H9 (cell line): ENCODE measurements around the gene MCCC1. TPM values are rescaled to one million over a fixed set of nuclear protein-coding genes. Genes with fewer than 3 reads are reported as not detected.
A peak's percentile ranks its signal among the peaks of the same experiment; 100 is the strongest.

Experiments used
- DNase-seq: peaks from one replicate; pipeline ENCODE4 v3.0.0-alpha.2; 2017
- H2AFZ ChIP-seq: one replicate; pipeline ENCODE4 v1.6.1; 2013; ENCODE audit warnings: mild to moderate bottlenecking, low read length, control low read depth, moderate library complexity
- H2AK5ac ChIP-seq: 2 replicates; pipeline ENCODE4 v1.6.1; 2013; ENCODE audit warnings: low read length, control low read depth, mixed read lengths; ENCODE audit not compliant: insufficient read length
- H2BK120ac ChIP-seq: one replicate; pipeline ENCODE4 v1.6.1; 2013; ENCODE audit warnings: low read depth, mild to moderate bottlenecking, low read length, control low read depth, inconsistent platforms; ENCODE audit not compliant: poor library complexity, severe bottlenecking
- H2BK12ac ChIP-seq: 2 replicates; pipeline ENCODE4 v1.6.1; 2013; ENCODE audit warnings: low read length, control low read depth, mixed read lengths, low read depth; ENCODE audit not compliant: insufficient read length
- H2BK15ac ChIP-seq: 2 replicates; pipeline ENCODE4 v1.6.1; 2013; ENCODE audit warnings: low read depth, low read length, control low read depth
- H2BK20ac ChIP-seq: one replicate; pipeline ENCODE4 v1.6.1; 2013; ENCODE audit warnings: low read depth, mild to moderate bottlenecking, low read length, control low read depth, inconsistent platforms; ENCODE audit not compliant: poor library complexity, severe bottlenecking
- H2BK5ac ChIP-seq: 2 replicates; pipeline ENCODE4 v1.6.1; 2013; ENCODE audit warnings: low read length, control low read depth, mixed read lengths; ENCODE audit not compliant: insufficient read length
- H3K14ac ChIP-seq: 2 replicates; pipeline ENCODE4 v1.6.1; 2013; ENCODE audit warnings: low read length, control low read depth; ENCODE audit not compliant: insufficient read depth
- H3K18ac ChIP-seq: 2 replicates; pipeline ENCODE4 v1.6.1; 2013; ENCODE audit warnings: low read depth, mild to moderate bottlenecking, mixed read lengths, low read length, control low read depth; ENCODE audit not compliant: insufficient read length
- H3K23ac ChIP-seq: 2 replicates; pipeline ENCODE4 v1.6.1; 2013; ENCODE audit warnings: low read length, control low read depth, mixed read lengths, low read depth; ENCODE audit not compliant: insufficient read length
- H3K23me2 ChIP-seq: 2 replicates; pipeline ENCODE4 v1.6.1; 2013; ENCODE audit warnings: low read depth, mild to moderate bottlenecking, mixed read lengths, low read length, control low read depth; ENCODE audit not compliant: insufficient read length, poor library complexity, severe bottlenecking
- H3K27ac ChIP-seq: 2 replicates; pipeline ENCODE4 v1.5.1; 2013; ENCODE audit warnings: low read length, control low read depth, mixed read lengths, low read depth; ENCODE audit not compliant: insufficient read length
- H3K27me3 ChIP-seq: 2 replicates; pipeline ENCODE4 v1.6.1; 2013; ENCODE audit warnings: low read length, control low read depth, inconsistent platforms; ENCODE audit not compliant: insufficient read depth
- H3K4ac ChIP-seq: 2 replicates; pipeline ENCODE4 v1.6.1; 2013; ENCODE audit warnings: low read depth, mild to moderate bottlenecking, control low read depth, inconsistent platforms, low read length, moderate library complexity
- H3K4me1 ChIP-seq: 2 replicates; pipeline ENCODE4 v1.6.1; 2013; ENCODE audit warnings: low read length, control low read depth, inconsistent platforms; ENCODE audit not compliant: insufficient read depth
- H3K4me2 ChIP-seq: 2 replicates; pipeline ENCODE4 v1.6.1; 2013; ENCODE audit warnings: low read length, control low read depth, mixed read lengths; ENCODE audit not compliant: insufficient read length, insufficient read depth
- H3K56ac ChIP-seq: 2 replicates; pipeline ENCODE4 v1.6.1; 2013; ENCODE audit warnings: low read depth, mild to moderate bottlenecking, mixed read lengths, low read length, control low read depth; ENCODE audit not compliant: insufficient read length
- H3K79me1 ChIP-seq: 2 replicates; pipeline ENCODE4 v1.6.1; 2013; ENCODE audit warnings: low read depth, mild to moderate bottlenecking, moderate library complexity, low read length, control low read depth, inconsistent platforms; ENCODE audit not compliant: insufficient read depth, poor library complexity, severe bottlenecking
- H3K79me2 ChIP-seq: 2 replicates; pipeline ENCODE4 v1.6.1; 2013; ENCODE audit warnings: low read length, control low read depth, inconsistent platforms; ENCODE audit not compliant: insufficient read depth
- H3K9ac ChIP-seq: 2 replicates; pipeline ENCODE4 v1.6.1; 2013; ENCODE audit warnings: low read length, control low read depth, mixed read lengths; ENCODE audit not compliant: insufficient read length; ENCODE audit errors: extremely low read depth
- H3K9me3 ChIP-seq: one replicate; pipeline ENCODE4 v1.6.1; 2013; ENCODE audit warnings: low read depth, low read length, inconsistent platforms; ENCODE audit not compliant: control insufficient read depth
- H3T11ph ChIP-seq: one replicate; pipeline ENCODE4 v1.6.1; 2013; ENCODE audit warnings: mild to moderate bottlenecking, low read length, control low read depth, inconsistent platforms
- H4K20me1 ChIP-seq: one replicate; pipeline ENCODE4 v1.6.1; 2013; ENCODE audit not compliant: control insufficient read depth, insufficient read length, insufficient read depth
- H4K5ac ChIP-seq: 2 replicates; pipeline ENCODE4 v1.6.1; 2013; ENCODE audit warnings: low read depth, mild to moderate bottlenecking, mixed read lengths, low read length, control low read depth; ENCODE audit not compliant: insufficient read length
- H4K8ac ChIP-seq: replicated peaks from 2 replicates; pipeline ENCODE4 v1.6.1; 2013; ENCODE audit warnings: low read length, control low read depth, mixed read lengths, low read depth; ENCODE audit not compliant: insufficient read length
- H4K91ac ChIP-seq: 2 replicates; pipeline ENCODE4 v1.6.1; 2013; ENCODE audit warnings: low read depth, mild to moderate bottlenecking, moderate library complexity, mixed read lengths, low read length, control low read depth; ENCODE audit not compliant: insufficient read length
- H3K27ac Mint-ChIP-seq, 3 experiments: 2 replicates in 2 of 3; 3 replicates in 1 of 3; pipeline ENCODE4 v1.8.0; 2020 to 2021; ENCODE audit warnings: mixed read lengths in 3 of 3, mild to moderate bottlenecking in 1 of 3, moderate library complexity in 1 of 3
- H3K27me3 Mint-ChIP-seq: 2 replicates; pipeline ENCODE4 v1.8.0; 2021; ENCODE audit warnings: low read depth, mild to moderate bottlenecking, moderate library complexity, mixed read lengths
- H3K36me3 Mint-ChIP-seq, 3 experiments: 2 replicates in 2 of 3; 3 replicates in 1 of 3; pipeline ENCODE4 v1.8.0; 2020 to 2021; ENCODE audit warnings: low read depth in 3 of 3, mixed read lengths in 3 of 3; ENCODE audit not compliant: insufficient read depth in 1 of 3
- H3K4me1 Mint-ChIP-seq, 2 experiments: 2 replicates each; pipeline ENCODE4 v1.8.0; 2020; ENCODE audit warnings: mixed read lengths in 2 of 2
- H3K4me3 Mint-ChIP-seq, 2 experiments: 2 replicates in 1 of 2; 3 replicates in 1 of 2; pipeline ENCODE4 v1.8.0; 2020 to 2021; ENCODE audit warnings: mild to moderate bottlenecking in 2 of 2, mixed read lengths in 2 of 2, moderate library complexity in 1 of 2
- H3K9me3 Mint-ChIP-seq, 2 experiments: 2 replicates in 1 of 2; 3 replicates in 1 of 2; pipeline ENCODE4 v1.8.0; 2020; ENCODE audit warnings: mild to moderate bottlenecking in 2 of 2, mixed read lengths in 2 of 2, moderate library complexity in 1 of 2
- WGBS: extraction: QIAGEN DNeasy Blood & Tissue Kit; methylation state at CpG from one replicate; pipeline ENCODE4 v1.1.7; 2013; ENCODE audit warnings: missing lambda C conversion rate, low lambda C conversion rate, mixed read lengths; ENCODE audit not compliant: insufficient read length; ENCODE audit errors: extremely low coverage; 5-methylcytosine and 5-hydroxymethylcytosine counted together
- total RNA-seq: library from RNA; stranded (reverse); gene quantifications from 2 replicates; pipeline ENCODE4 v1.2.1, GENCODE V29; 2021
- TF ChIP-seq, protein P1 (sequence below): fragments of 200-600 bp; sonication (generic); conservative IDR thresholded peaks from 3 replicates; pipeline ENCODE4 v1.8.0; 2021; ENCODE audit warnings: antibody characterized with exemption, mild to moderate bottlenecking

MCCC1 gene
- total RNA-seq, 1 experiment from 2014 or later: 18.3 TPM

DNA sequence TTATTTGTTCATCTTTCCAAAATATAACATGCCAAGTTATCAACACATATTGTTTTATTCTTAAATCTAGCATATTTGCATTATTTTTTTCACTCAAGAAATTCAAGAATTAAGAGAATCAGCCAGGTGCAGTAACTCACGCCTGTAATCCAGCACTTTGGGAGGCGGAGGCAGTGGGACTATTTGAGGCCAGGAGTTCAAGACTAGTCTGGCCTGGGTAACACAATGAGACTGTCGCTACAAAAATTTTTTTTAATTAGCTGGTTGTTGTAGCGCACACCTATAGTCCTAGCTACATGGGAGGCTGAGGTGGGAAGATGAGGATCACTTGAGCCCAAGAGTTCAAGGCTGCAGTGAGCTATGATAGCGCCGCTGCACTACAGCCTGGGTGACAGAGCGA lies 129.4 kb downstream of the MCCC1 start:
- peaks cover 20% of the 10 kb centered on the region for H3K79me2 ChIP-seq
- no peak overlapping the region for H2BK20ac ChIP-seq
- H3K4me2 ChIP-seq: no peak overlapping the region
- H3K4me1 Mint-ChIP-seq: peaks cover 29 to 34% of the 10 kb centered on the region in 2 experiments
- no peak overlapping the region for H2BK120ac ChIP-seq
- H3K56ac ChIP-seq: no peak overlapping the region
- H3K79me1 ChIP-seq: peaks cover 5% of the 10 kb centered on the region
- H3T11ph ChIP-seq: no peak overlapping the region
- no peak overlapping the region for H3K14ac ChIP-seq
- no peaks in the 10 kb centered on the region for H3K23me2 ChIP-seq
- H2AFZ ChIP-seq: no peak overlapping the region
- no CpG with 5 or more reads among the region's 7 CpGs for WGBS
- no peak overlapping the region for H4K91ac ChIP-seq
- TF ChIP-seq, protein P1, sequence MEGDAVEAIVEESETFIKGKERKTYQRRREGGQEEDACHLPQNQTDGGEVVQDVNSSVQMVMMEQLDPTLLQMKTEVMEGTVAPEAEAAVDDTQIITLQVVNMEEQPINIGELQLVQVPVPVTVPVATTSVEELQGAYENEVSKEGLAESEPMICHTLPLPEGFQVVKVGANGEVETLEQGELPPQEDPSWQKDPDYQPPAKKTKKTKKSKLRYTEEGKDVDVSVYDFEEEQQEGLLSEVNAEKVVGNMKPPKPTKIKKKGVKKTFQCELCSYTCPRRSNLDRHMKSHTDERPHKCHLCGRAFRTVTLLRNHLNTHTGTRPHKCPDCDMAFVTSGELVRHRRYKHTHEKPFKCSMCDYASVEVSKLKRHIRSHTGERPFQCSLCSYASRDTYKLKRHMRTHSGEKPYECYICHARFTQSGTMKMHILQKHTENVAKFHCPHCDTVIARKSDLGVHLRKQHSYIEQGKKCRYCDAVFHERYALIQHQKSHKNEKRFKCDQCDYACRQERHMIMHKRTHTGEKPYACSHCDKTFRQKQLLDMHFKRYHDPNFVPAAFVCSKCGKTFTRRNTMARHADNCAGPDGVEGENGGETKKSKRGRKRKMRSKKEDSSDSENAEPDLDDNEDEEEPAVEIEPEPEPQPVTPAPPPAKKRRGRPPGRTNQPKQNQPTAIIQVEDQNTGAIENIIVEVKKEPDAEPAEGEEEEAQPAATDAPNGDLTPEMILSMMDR: no peak
- no peaks in the 10 kb centered on the region for H4K20me1 ChIP-seq
- H3K27me3 ChIP-seq: no peaks in the 10 kb centered on the region
- H3K9me3 ChIP-seq: no peaks in the 10 kb centered on the region
- H2BK5ac ChIP-seq: no peak overlapping the region
- no peak overlapping the region for H3K4me3 Mint-ChIP-seq
- no peak overlapping the region for H2AK5ac ChIP-seq
- H4K8ac ChIP-seq: no peak overlapping the region
- H3K4me1 ChIP-seq: no peaks in the 10 kb centered on the region; the same call in 1 of the 2 replicates
- no peaks in the 10 kb centered on the region for H3K27me3 Mint-ChIP-seq
- peaks cover 0 to under 1% (median 0%) of the 10 kb centered on the region in 3 experiments; a peak in 2 of 7 replicates for H3K36me3 Mint-ChIP-seq
- no peak overlapping the region for H2BK15ac ChIP-seq
- no peak overlapping the region for H4K5ac ChIP-seq
- H3K9me3 Mint-ChIP-seq: no peaks in the 10 kb centered on the region
- no peak overlapping the region for H3K27ac ChIP-seq
- no peak overlapping the region for H3K9ac ChIP-seq
- H3K4ac ChIP-seq: no peak overlapping the region
- H3K23ac ChIP-seq: no peak overlapping the region
- DNase-seq: no peak
- peak overlapping the region in 2 of 3 experiments; percentile 68 to 84; a peak in 2 of 7 replicates for H3K27ac Mint-ChIP-seq
- no peak overlapping the region for H2BK12ac ChIP-seq
- no peak overlapping the region for H3K18ac ChIP-seq
